Measurements from ENCODE around the gene MOSPD2.

MOSPD2 gene

GRCh38 chrX:14946606-14947155 lies 73.5 kb downstream of the MOSPD2 start:
- Histone ChIP-seq H3K27ac (no peak overlapping the region), H3K4me3 (ENCODE audit: low read depth in 1 of 2, low read length in 1 of 2) (no peak overlapping the region), H3K27me3 (no peaks in the 10 kb centered on the region), H3K9me3 (no peaks in the 10 kb centered on the region), H3K36me3 (no peaks in the 10 kb centered on the region), H3K4me1 (ENCODE audit: control insufficient read depth in 1 of 2, insufficient read depth in 1 of 2, low read depth in 1 of 2, low read length in 1 of 2) (no peaks in the 10 kb centered on the region)
- no peak for TF ChIP-seq CTCF (IDR thresholded peaks at IDR 0.05)

GRCh38 chrX:14948691-14949090 lies 75.5 kb downstream of the MOSPD2 start:
- H3K36me3 ChIP-seq = no peaks in the 10 kb centered on the region
- H3K27me3 ChIP-seq = no peaks in the 10 kb centered on the region
- no peaks in the 10 kb centered on the region for H3K4me1 ChIP-seq (ENCODE audit: control insufficient read depth in 1 of 2, insufficient read depth in 1 of 2, low read depth in 1 of 2, low read length in 1 of 2)
- no peaks in the 10 kb centered on the region for H3K9me3 ChIP-seq
- H3K27ac ChIP-seq = no peak overlapping the region
- TF ChIP-seq CTCF (IDR thresholded peaks at IDR 0.05) = no peak
- H3K4me3 ChIP-seq (ENCODE audit: low read depth in 1 of 2, low read length in 1 of 2) = no peak overlapping the region

- no peaks in the 10 kb centered on the region for H3K27me3 ChIP-seq
- H3K36me3 ChIP-seq = no peaks in the 10 kb centered on the region
- no peak overlapping the region for H3K4me3 ChIP-seq (ENCODE audit: low read depth in 1 of 2, low read length in 1 of 2)
- H3K9me3 ChIP-seq = no peaks in the 10 kb centered on the region
- H3K4me1 ChIP-seq (ENCODE audit: control insufficient read depth in 1 of 2, insufficient read depth in 1 of 2, low read depth in 1 of 2, low read length in 1 of 2) = no peaks in the 10 kb centered on the region
- no peak overlapping the region for H3K27ac ChIP-seq
- TF ChIP-seq CTCF (IDR thresholded peaks at IDR 0.05) = no peak
These were observed 83.8 kb downstream of the MOSPD2 start for GRCh38 chrX:14956813-14957582.

- H3K27ac ChIP-seq = no peak overlapping the region
- H3K27me3 ChIP-seq = no peaks in the 10 kb centered on the region
- H3K36me3 ChIP-seq = no peaks in the 10 kb centered on the region
- no peak overlapping the region for H3K4me3 ChIP-seq (ENCODE audit: low read depth in 1 of 2, low read length in 1 of 2)
- H3K9me3 ChIP-seq = no peaks in the 10 kb centered on the region
- no peak for TF ChIP-seq CTCF (IDR thresholded peaks at IDR 0.05)
- no peaks in the 10 kb centered on the region for H3K4me1 ChIP-seq (ENCODE audit: control insufficient read depth in 1 of 2, insufficient read depth in 1 of 2, low read depth in 1 of 2, low read length in 1 of 2)
These were observed 90.4 kb downstream of the MOSPD2 start for GRCh38 chrX:14963447-14964236.

- no peak for TF ChIP-seq CTCF (IDR thresholded peaks at IDR 0.05)
- Histone ChIP-seq H3K9me3 (no peaks in the 10 kb centered on the region), H3K4me3 (ENCODE audit: low read depth in 1 of 2, low read length in 1 of 2) (no peak overlapping the region), H3K36me3 (no peaks in the 10 kb centered on the region), H3K4me1 (ENCODE audit: control insufficient read depth in 1 of 2, insufficient read depth in 1 of 2, low read depth in 1 of 2, low read length in 1 of 2) (no peaks in the 10 kb centered on the region), H3K27me3 (no peaks in the 10 kb centered on the region), H3K27ac (no peak overlapping the region)
These were observed 91.3 kb downstream of the MOSPD2 start for GRCh38 chrX:14964500-14964899.

All from neutrophil (primary cell).